ENCODE results near the gene SCD5.

- TF ChIP-seq CTCF (IDR thresholded peaks at IDR 0.05; ENCODE audit: control extremely low read depth in 1 of 3, insufficient read depth in 1 of 3, low read depth in 1 of 3, low read length in 3 of 3): peak; percentile 100
- no peak for TF ChIP-seq POLR2A (IDR thresholded peaks at IDR 0.05; ENCODE audit: control extremely low read depth in 1 of 2, low read depth in 2 of 2, low read length in 2 of 2)
- TF ChIP-seq TAF1 (IDR thresholded peaks at IDR 0.05; ENCODE audit: low read depth, low read length): no peak
- TF ChIP-seq EP300 (IDR thresholded peaks at IDR 0.05; ENCODE audit: borderline replicate concordance in 1 of 2, low read depth in 2 of 2, low read length in 2 of 2): no peak
- no peak for TF ChIP-seq CEBPB (IDR thresholded peaks at IDR 0.05; ENCODE audit: low read depth, low read length)
- no peak for TF ChIP-seq TEAD4 (IDR thresholded peaks at IDR 0.05; ENCODE audit: low read depth, low read length)
- no peak for TF ChIP-seq RFX5 (IDR thresholded peaks at IDR 0.05; ENCODE audit: borderline replicate concordance, low read depth, low read length)
- TF ChIP-seq CBX5 (IDR thresholded peaks at IDR 0.05; ENCODE audit: low read depth, low read length): no peak
- no peak for TF ChIP-seq SUZ12 (IDR thresholded peaks at IDR 0.05; ENCODE audit: low read length)
Observed at GRCh38 chr4:82739287-82740190, 59.1 kb downstream of the SCD5 start.
